Measurements from ENCODE around the gene SORD.

The SORD gene

GRCh38 chr15:45091161-45091560 lies 68.2 kb downstream of the SORD start:
- Histone ChIP-seq H3K27ac (ENCODE audit: low read length) (no peak overlapping the region), H3K9me3 (ENCODE audit: insufficient read depth, low read length, severe bottlenecking) (no peaks in the 10 kb centered on the region), H4K20me1 (ENCODE audit: insufficient read depth, low read length) (no peaks in the 10 kb centered on the region), H3K79me2 (ENCODE audit: insufficient read depth, low read length) (no peaks in the 10 kb centered on the region), H2AFZ (ENCODE audit: low read depth, low read length) (no peak overlapping the region), H3K27me3 (ENCODE audit: insufficient read depth, low read length, poor library complexity) (peaks cover 12% of the 10 kb centered on the region), H3K4me1 (ENCODE audit: insufficient read depth, low read length) (no peaks in the 10 kb centered on the region), H3K4me3 (ENCODE audit: low read depth in 1 of 2, low read length in 2 of 2) (no peak overlapping the region), H3K4me2 (ENCODE audit: insufficient read depth, low read length) (no peak overlapping the region), H3K9ac (ENCODE audit: low read depth, low read length) (no peak overlapping the region), H3K36me3 (ENCODE audit: insufficient read depth, low read length) (no peaks in the 10 kb centered on the region)
- no peak for DNase-seq
- TF ChIP-seq CTCF (IDR thresholded peaks at IDR 0.05; ENCODE audit: borderline replicate concordance, extremely low read depth, low read length, poor library complexity, severe bottlenecking) = no peak
- TF ChIP-seq EZH2 (IDR thresholded peaks at IDR 0.05; ENCODE audit: borderline replicate concordance, low read depth, low read length, severe bottlenecking) = no peak
- ATAC-seq (ENCODE audit: insufficient read depth, low read depth) = no peak

GRCh38 chr15:45091576-45091975 lies 68.6 kb downstream of the SORD start:
- Histone ChIP-seq H3K36me3 (ENCODE audit: insufficient read depth, low read length) (no peaks in the 10 kb centered on the region), H3K79me2 (ENCODE audit: insufficient read depth, low read length) (no peaks in the 10 kb centered on the region), H4K20me1 (ENCODE audit: insufficient read depth, low read length) (no peaks in the 10 kb centered on the region), H3K27me3 (ENCODE audit: insufficient read depth, low read length, poor library complexity) (peaks cover 12% of the 10 kb centered on the region), H2AFZ (ENCODE audit: low read depth, low read length) (no peak overlapping the region), H3K4me2 (ENCODE audit: insufficient read depth, low read length) (no peak overlapping the region), H3K9ac (ENCODE audit: low read depth, low read length) (no peak overlapping the region), H3K9me3 (ENCODE audit: insufficient read depth, low read length, severe bottlenecking) (no peaks in the 10 kb centered on the region), H3K4me3 (ENCODE audit: low read depth in 1 of 2, low read length in 2 of 2) (no peak overlapping the region), H3K27ac (ENCODE audit: low read length) (no peak overlapping the region), H3K4me1 (ENCODE audit: insufficient read depth, low read length) (no peaks in the 10 kb centered on the region)
- ATAC-seq (ENCODE audit: insufficient read depth, low read depth) = no peak
- no peak for DNase-seq
- TF ChIP-seq EZH2 (IDR thresholded peaks at IDR 0.05; ENCODE audit: borderline replicate concordance, low read depth, low read length, severe bottlenecking) (no peak), CTCF (IDR thresholded peaks at IDR 0.05; ENCODE audit: borderline replicate concordance, extremely low read depth, low read length, poor library complexity, severe bottlenecking) (no peak)

GRCh38 chr15:45093013-45093412 lies 70.0 kb downstream of the SORD start:
- no peaks in the 10 kb centered on the region for H3K36me3 ChIP-seq (ENCODE audit: insufficient read depth, low read length)
- TF ChIP-seq CTCF (IDR thresholded peaks at IDR 0.05; ENCODE audit: borderline replicate concordance, extremely low read depth, low read length, poor library complexity, severe bottlenecking) = no peak
- no peak for TF ChIP-seq EZH2 (IDR thresholded peaks at IDR 0.05; ENCODE audit: borderline replicate concordance, low read depth, low read length, severe bottlenecking)
- H3K27me3 ChIP-seq (ENCODE audit: insufficient read depth, low read length, poor library complexity) = peaks cover 12% of the 10 kb centered on the region
- no peak overlapping the region for H3K4me2 ChIP-seq (ENCODE audit: insufficient read depth, low read length)
- H3K4me1 ChIP-seq (ENCODE audit: insufficient read depth, low read length) = no peaks in the 10 kb centered on the region
- H3K9ac ChIP-seq (ENCODE audit: low read depth, low read length) = no peak overlapping the region
- no peaks in the 10 kb centered on the region for H3K79me2 ChIP-seq (ENCODE audit: insufficient read depth, low read length)
- DNase-seq (no peak), ATAC-seq (ENCODE audit: insufficient read depth, low read depth) (no peak)
- H4K20me1 ChIP-seq (ENCODE audit: insufficient read depth, low read length) = no peaks in the 10 kb centered on the region
- H2AFZ ChIP-seq (ENCODE audit: low read depth, low read length) = no peak overlapping the region
- H3K27ac ChIP-seq (ENCODE audit: low read length) = no peak overlapping the region
- no peak overlapping the region for H3K4me3 ChIP-seq (ENCODE audit: low read depth in 1 of 2, low read length in 2 of 2)
- H3K9me3 ChIP-seq (ENCODE audit: insufficient read depth, low read length, severe bottlenecking) = no peaks in the 10 kb centered on the region
